Stomach (tissue), 9 donors: ENCODE data around the gene METRN. TPM values are rescaled to one million over a fixed set of nuclear protein-coding genes. Genes with fewer than 3 reads are reported as not detected.

Source experiments
- DNase-seq, 2 donors: peaks; one replicate each; pipeline versions ENCODE4 v3.0.0 to v3.0.0-alpha.2; 2013 to 2019
- H3K27ac ChIP-seq, 5 donors: fragments of 200-600 bp in 4 of 5; sonication (generic) in 4 of 5; one replicate each; pipeline ENCODE4 v1.5.1; 2013 to 2019; ENCODE audit warnings: mild to moderate bottlenecking in 1 of 5, moderate library complexity in 1 of 5
- H3K27me3 ChIP-seq, 3 donors: fragments of 200-600 bp; sonication (generic); one replicate each; pipeline ENCODE4 v1.5.1; 2017 to 2019; ENCODE audit warnings: mixed run types in 1 of 3
- H3K36me3 ChIP-seq, 4 donors: fragments of 200-600 bp; sonication (generic); 1 replicate in 3 of 4; 2 replicates in 1 of 4; pipeline ENCODE4 v1.5.1; 2016 to 2019
- H3K4me1 ChIP-seq, 4 donors: fragments of 200-600 bp; sonication (generic); one replicate each; pipeline ENCODE4 v1.5.1; 2016 to 2019
- H3K4me3 ChIP-seq, 4 donors: fragments of 200-600 bp; sonication (generic) in 3 of 4; one replicate each; pipeline ENCODE4 v1.5.1; 2016 to 2019; ENCODE audit warnings: mild to moderate bottlenecking in 1 of 4
- H3K9me3 ChIP-seq, 4 donors: fragments of 200-600 bp; sonication (generic); one replicate each; pipeline ENCODE4 v1.5.1; 2016 to 2019
- CTCF ChIP-seq, 7 experiments: fragments of 450-650 bp in 4 of 7; fragments of 200-600 bp in 3 of 7; sonication (generic) in 3 of 7; IDR thresholded peaks; one replicate each; pipeline ENCODE4 v1.5.1; 2016 to 2019; ENCODE audit warnings: antibody characterized with exemption in 7 of 7, control low read depth in 2 of 7, mild to moderate bottlenecking in 1 of 7
- EP300 ChIP-seq: sonication (generic); formaldehyde crosslinking; IDR thresholded peaks from one replicate; pipeline ENCODE4 v1.6.1; 2017; ENCODE audit warnings: antibody characterized with exemption
- POLR2A ChIP-seq, 4 donors: fragments of 450-650 bp; IDR thresholded peaks; one replicate each; pipeline ENCODE4 v1.6.1; 2016; ENCODE audit warnings: antibody characterized with exemption in 4 of 4, control low read depth in 2 of 4, mild to moderate bottlenecking in 1 of 4, moderate library complexity in 1 of 4
- POLR2AphosphoS5 ChIP-seq, 3 donors: sonication (generic); formaldehyde crosslinking; IDR thresholded peaks; one replicate each; pipeline ENCODE4 v1.6.1; 2016; ENCODE audit warnings: antibody characterized with exemption in 3 of 3
- WGBS, 5 donors: extraction: QIAGEN DNeasy Blood & Tissue Kit in 3 of 5; methylation state at CpG; one replicate each; pipeline versions ENCODE4 v1.1.5 to v1.1.7; 2013 to 2018; 5-methylcytosine and 5-hydroxymethylcytosine counted together
- intact Hi-C: fragments of 100-400 bp; cut with DNase I; formaldehyde crosslinking; loops from one replicate; pipeline ENCODE4 v1.15.1; 2023; ENCODE audit warnings: low total_unique reads
- polyA plus RNA-seq, 3 donors: library from polyadenylated mRNA; stranded (reverse); fragments of 200-250 nt; gene quantifications; one replicate each; pipeline ENCODE4 v1.2.3, GENCODE V29; 2013
- total RNA-seq, 5 donors: library from RNA; depleted of rRNA; stranded (reverse); fragments of >200 nt; gene quantifications; one replicate each; pipeline versions ENCODE4 v1.1.0 to v1.2.3, GENCODE V29; 2014 to 2016
- donor health status: healthy with polysubstance abuse.
- donor health status: Bipolar disorder and iron deficiency.
- donor health status: healthy.

METRN gene
- total and polyA plus RNA-seq, 8 donors, result 7.1 to 79.7 (median 34.4) TPM

GRCh38 chr16:732332-732731 is 17.4 kb downstream of the METRN start:
- 91 to 98% (median 96%) methylated on average over 12 of the region's 12 CpGs for WGBS, 5 donors
- Histone ChIP-seq H3K4me1 (peaks cover 18 to 19% (median 18%) of the 10 kb centered on the region in 4 donors), H3K27me3 (peaks cover 0 to 22% (median 16%) of the 10 kb centered on the region in 3 donors), H3K36me3 (peaks cover 39 to 79% (median 71%) of the 10 kb centered on the region in 4 donors), H3K9me3 (no peaks in the 10 kb centered on the region), H3K27ac (no peak overlapping the region), H3K4me3 (no peak overlapping the region)
- intact Hi-C loops, result no loop called here
- DNase-seq, result no peak
- TF ChIP-seq EP300 (no peak), POLR2AphosphoS5 (IDR thresholded peaks at IDR 0.05) (no peak), POLR2A (IDR thresholded peaks at IDR 0.05) (no peak), CTCF (IDR thresholded peaks at IDR 0.05) (no peak)

GRCh38 chr16:732936-733335 is 18.0 kb downstream of the METRN start:
- DNase-seq, result no peak

DNA sequence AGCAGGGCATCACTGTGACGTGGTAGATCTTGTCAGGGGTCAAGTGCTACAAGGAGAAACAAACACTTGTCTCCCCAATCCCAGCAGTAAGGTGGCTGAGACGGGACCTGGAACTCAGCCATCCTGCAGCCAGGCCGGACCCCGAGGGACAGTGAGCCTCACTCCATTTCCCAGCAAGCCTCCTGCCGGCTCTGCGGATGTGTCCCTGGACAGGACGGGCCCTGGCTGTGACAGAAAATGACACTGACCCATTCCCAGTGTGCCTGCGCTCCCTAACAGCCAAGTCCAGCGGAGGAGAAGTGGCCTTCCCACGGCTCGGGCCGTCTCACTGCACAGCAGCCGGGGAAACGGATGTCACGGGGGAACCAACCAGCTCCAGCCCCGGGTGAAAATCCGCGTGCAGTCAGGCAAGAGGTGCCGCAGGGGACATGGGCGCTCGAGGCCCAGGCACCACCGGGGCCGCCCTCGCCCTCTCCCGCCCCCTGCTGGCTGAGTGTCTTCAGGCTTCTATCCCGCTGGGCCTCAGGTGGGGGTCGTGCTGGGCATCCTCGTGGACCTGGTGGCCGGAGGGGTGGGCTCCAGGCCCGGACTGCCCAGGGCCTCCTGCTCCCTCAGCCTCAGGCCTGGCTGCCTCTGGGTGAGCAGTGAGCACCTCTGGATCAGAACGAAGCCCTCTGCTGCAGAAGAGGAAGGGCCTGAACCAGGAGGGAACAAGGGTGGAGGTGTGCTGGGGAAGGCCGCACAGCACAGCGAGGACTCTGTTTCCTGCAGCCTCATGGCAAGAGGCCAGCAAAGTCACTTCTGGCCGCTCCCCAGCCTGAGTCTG is 18.7 kb downstream of the METRN start:
- no peak for DNase-seq
- 69 to 88% (median 81%) methylated on average over 13 to 34 of the region's 34 CpGs for WGBS, 5 donors
- TF ChIP-seq CTCF (IDR thresholded peaks at IDR 0.05), result no peak
- TF ChIP-seq POLR2A (IDR thresholded peaks at IDR 0.05), result no peak
- no peak for TF ChIP-seq EP300
- no peak for TF ChIP-seq POLR2AphosphoS5 (IDR thresholded peaks at IDR 0.05)
- Histone ChIP-seq H3K27ac (no peak overlapping the region), H3K9me3 (no peaks in the 10 kb centered on the region), H3K27me3 (peaks cover 0 to 9% (median 3%) of the 10 kb centered on the region in 3 donors), H3K4me1 (peaks cover 5 to 10% (median 5%) of the 10 kb centered on the region in 4 donors), H3K4me3 (no peak overlapping the region), H3K36me3 (peaks cover 46 to 91% (median 82%) of the 10 kb centered on the region in 4 donors)
- intact Hi-C loops, result no loop called here

More at GRCh38 chr16:732936-733335, 18.0 kb downstream of the METRN start:
- no peak for TF ChIP-seq POLR2A (IDR thresholded peaks at IDR 0.05)
- TF ChIP-seq EP300, result no peak
- no peak for TF ChIP-seq POLR2AphosphoS5 (IDR thresholded peaks at IDR 0.05)
- TF ChIP-seq CTCF (IDR thresholded peaks at IDR 0.05), result no peak
- Histone ChIP-seq H3K27me3 (peaks cover 0 to 16% (median 10%) of the 10 kb centered on the region in 3 donors), H3K9me3 (no peaks in the 10 kb centered on the region), H3K36me3 (peaks cover 45 to 85% (median 77%) of the 10 kb centered on the region in 4 donors), H3K4me3 (no peak overlapping the region), H3K27ac (no peak overlapping the region), H3K4me1 (peaks cover 12 to 16% (median 12%) of the 10 kb centered on the region in 4 donors)
- WGBS, 5 donors, result 88 to 93% (median 90%) methylated on average over 7 to 13 of the region's 13 CpGs
- intact Hi-C loops, result no loop called here

GRCh38 chr16:734208-734980 is 19.5 kb downstream of the METRN start:
- WGBS, 5 donors, result 90 to 94% (median 91%) methylated on average over 46 to 49 of the region's 49 CpGs
- Histone ChIP-seq H3K4me1 (peaks cover 0 to 8% (median 2%) of the 10 kb centered on the region in 4 donors), H3K4me3 (no peak overlapping the region), H3K36me3 (peaks cover 46 to 93% (median 88%) of the 10 kb centered on the region in 4 donors), H3K27ac (no peak overlapping the region), H3K27me3 (peaks cover 0 to 1% (median 0%) of the 10 kb centered on the region in 3 donors), H3K9me3 (no peaks in the 10 kb centered on the region)
- no peak for DNase-seq
- intact Hi-C loops, result no loop called here
- TF ChIP-seq POLR2AphosphoS5 (IDR thresholded peaks at IDR 0.05), result no peak
- TF ChIP-seq EP300, result no peak
- no peak for TF ChIP-seq CTCF (IDR thresholded peaks at IDR 0.05)
- TF ChIP-seq POLR2A (IDR thresholded peaks at IDR 0.05), result no peak
